Measurements from ENCODE around the gene MDM2.

- TF ChIP-seq, protein P1, sequence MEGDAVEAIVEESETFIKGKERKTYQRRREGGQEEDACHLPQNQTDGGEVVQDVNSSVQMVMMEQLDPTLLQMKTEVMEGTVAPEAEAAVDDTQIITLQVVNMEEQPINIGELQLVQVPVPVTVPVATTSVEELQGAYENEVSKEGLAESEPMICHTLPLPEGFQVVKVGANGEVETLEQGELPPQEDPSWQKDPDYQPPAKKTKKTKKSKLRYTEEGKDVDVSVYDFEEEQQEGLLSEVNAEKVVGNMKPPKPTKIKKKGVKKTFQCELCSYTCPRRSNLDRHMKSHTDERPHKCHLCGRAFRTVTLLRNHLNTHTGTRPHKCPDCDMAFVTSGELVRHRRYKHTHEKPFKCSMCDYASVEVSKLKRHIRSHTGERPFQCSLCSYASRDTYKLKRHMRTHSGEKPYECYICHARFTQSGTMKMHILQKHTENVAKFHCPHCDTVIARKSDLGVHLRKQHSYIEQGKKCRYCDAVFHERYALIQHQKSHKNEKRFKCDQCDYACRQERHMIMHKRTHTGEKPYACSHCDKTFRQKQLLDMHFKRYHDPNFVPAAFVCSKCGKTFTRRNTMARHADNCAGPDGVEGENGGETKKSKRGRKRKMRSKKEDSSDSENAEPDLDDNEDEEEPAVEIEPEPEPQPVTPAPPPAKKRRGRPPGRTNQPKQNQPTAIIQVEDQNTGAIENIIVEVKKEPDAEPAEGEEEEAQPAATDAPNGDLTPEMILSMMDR (IDR thresholded peaks at IDR 0.05; ENCODE audit: low read depth, low read length), result no peak
- TF ChIP-seq EZH2phosphoT487 (IDR thresholded peaks at IDR 0.05; ENCODE audit: low read depth), result no peak
Measured at GRCh38 chr12:68854554-68854953, 46.6 kb downstream of the MDM2 start.

Data from OCI-LY3 (cell line).